Measurements from ENCODE around the gene STXBP1. TPM values are rescaled to one million over a fixed set of nuclear protein-coding genes. Genes with fewer than 3 reads are reported as not detected.

Gene STXBP1
- total RNA-seq, 1 experiment from 2014 or later = 26.3 TPM

GRCh38 chr9:127693143-127693542 is 81.1 kb downstream of the STXBP1 start:
- DNase-seq (ENCODE audit: low read depth) = no peak

- DNase-seq (ENCODE audit: low read depth) = no peak
Measured at GRCh38 chr9:127693697-127694096, 81.6 kb downstream of the STXBP1 start.

GRCh38 chr9:127694890-127695720 is 83.0 kb downstream of the STXBP1 start:
- DNase-seq (ENCODE audit: low read depth) = no peak

DNA sequence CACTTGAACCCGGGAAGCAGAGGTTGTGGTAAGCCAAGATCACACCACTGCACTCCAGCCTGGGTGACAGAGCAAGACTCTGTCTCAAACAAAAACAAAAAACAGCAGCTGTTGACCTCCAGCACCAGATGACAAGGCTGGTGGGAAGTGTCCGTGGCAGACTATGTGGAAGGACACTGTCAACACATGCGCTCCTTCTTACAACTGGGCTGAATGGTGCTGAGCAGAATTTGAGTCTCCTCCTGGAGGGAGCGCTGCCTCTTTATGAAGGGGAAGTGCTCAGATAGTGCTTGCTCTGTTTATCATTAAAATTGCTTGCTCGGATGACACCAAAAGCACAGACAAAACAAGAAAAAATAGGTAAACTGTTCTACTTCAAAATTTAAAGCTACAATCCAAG is 85.5 kb downstream of the STXBP1 start:
- DNase-seq (ENCODE audit: low read depth) = no peak

DNA sequence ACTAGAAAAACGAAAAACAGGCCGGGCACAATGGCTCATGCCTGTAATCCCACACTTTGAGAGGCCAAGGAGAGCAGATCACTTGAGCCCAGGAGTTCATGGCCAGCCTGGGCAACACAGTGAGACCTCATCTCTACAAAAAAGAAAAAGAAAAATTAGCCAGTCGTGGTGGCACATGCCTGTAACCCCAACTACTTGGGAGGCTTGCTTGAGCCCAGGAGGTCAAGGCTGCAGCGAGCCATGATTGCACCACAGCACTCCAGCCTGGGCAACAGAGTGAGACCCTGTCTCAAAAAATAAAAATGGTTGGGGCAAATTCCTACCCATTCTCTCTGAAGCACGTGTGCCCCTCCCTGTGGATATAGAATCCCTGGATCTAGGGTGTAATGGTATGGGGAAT is 86.3 kb downstream of the STXBP1 start:
- no peak for DNase-seq (ENCODE audit: low read depth)

GRCh38 chr9:127698985-127699670 is 87.1 kb downstream of the STXBP1 start:
- DNase-seq (ENCODE audit: low read depth) = peak; percentile 87

GRCh38 chr9:127700140-127700539 is 88.1 kb downstream of the STXBP1 start:
- DNase-seq (ENCODE audit: low read depth) = no peak

DNA sequence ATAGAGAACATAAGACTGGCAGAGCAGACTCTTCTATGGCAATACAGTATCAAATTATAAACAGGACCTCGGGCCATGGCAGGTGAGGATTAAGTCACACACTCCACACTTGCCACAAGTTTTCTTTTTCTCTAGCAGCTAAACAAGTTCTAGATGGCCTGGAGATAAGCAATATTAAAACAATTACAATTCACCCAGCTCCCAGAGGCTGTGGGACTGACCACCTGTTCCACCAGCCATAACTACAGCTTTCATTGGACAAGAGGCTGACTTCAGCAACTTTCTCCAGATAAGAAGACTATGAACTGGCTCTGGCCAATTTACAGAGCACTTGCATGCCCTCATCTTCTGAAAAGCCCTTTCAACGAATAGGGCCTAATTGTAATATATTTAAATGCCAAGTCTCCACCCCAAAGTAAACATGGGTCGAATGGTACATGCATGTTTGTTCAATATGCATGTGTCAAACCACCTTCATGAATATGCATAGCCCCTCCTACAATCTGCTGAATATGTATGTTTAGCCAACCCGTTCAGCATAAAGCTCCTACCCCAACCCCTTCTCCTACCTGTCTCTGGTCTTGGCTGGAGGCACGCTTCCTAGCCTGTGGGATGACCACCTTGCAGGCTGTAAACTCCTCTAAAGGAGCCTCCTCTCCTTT is 88.6 kb downstream of the STXBP1 start:
- DNase-seq (ENCODE audit: low read depth) = no peak

GRCh38 chr9:127703289-127703946 is 91.3 kb downstream of the STXBP1 start:
- DNase-seq (ENCODE audit: low read depth) = no peak

- DNase-seq (ENCODE audit: low read depth) = no peak
Measured at GRCh38 chr9:127705577-127706379, 93.7 kb downstream of the STXBP1 start.

DNA sequence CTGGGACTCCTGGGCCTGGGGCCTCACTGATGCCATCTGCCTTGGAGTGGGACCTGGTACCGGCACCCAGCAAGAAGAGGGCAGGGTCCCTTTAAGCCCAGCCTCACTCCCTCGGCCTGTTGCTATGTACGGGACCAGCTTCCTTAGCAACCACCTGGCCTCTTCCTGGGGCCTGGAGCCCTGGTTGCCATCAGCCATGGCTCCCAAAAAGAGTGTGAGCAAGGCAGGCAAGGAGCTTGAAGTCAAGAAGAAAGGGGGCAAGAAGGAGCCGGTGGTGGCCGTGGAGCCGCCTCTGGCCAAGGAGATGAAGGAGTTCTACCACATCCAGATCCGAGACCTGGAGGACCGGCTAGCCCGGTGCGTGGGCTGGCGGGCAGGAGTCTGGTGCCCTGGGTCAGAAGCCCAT is 94.8 kb downstream of the STXBP1 start, which contains the start of gene CFAP157:
Gene CFAP157 (plus strand): TSS at position 153 of the 406 bp plus-strand sequence. CDS start 44 bp downstream, at position 197.
- no peak for DNase-seq (ENCODE audit: low read depth)

DNA sequence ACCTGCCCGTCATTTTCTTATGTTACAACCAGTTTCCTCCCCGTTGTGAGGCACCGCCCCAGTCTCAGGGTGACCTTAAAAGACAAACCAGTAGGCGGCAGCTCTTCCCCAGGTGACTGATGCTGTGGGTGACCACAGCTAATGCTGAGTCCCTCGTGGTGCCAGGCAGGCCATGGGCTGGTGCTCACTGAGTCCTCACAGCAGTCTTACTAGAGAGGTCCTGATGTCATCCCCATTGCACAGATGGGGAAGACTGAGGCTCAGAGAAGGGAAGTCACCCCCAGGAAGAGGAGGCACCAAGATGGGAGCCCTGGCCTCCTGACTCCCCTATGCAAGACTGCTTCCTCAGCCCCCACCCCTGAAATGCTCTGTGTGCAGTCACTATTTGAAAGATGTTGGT is 95.7 kb downstream of the STXBP1 start:
- DNase-seq (ENCODE audit: low read depth) = no peak

- DNase-seq (ENCODE audit: low read depth) = no peak
Measured at GRCh38 chr9:127708952-127709587, 97.0 kb downstream of the STXBP1 start.

- no peak for DNase-seq (ENCODE audit: low read depth)
Measured at GRCh38 chr9:127710204-127710783, 98.2 kb downstream of the STXBP1 start.

- DNase-seq (ENCODE audit: low read depth) = no peak
Measured at GRCh38 chr9:127711226-127711701, 99.2 kb downstream of the STXBP1 start.

DNA sequence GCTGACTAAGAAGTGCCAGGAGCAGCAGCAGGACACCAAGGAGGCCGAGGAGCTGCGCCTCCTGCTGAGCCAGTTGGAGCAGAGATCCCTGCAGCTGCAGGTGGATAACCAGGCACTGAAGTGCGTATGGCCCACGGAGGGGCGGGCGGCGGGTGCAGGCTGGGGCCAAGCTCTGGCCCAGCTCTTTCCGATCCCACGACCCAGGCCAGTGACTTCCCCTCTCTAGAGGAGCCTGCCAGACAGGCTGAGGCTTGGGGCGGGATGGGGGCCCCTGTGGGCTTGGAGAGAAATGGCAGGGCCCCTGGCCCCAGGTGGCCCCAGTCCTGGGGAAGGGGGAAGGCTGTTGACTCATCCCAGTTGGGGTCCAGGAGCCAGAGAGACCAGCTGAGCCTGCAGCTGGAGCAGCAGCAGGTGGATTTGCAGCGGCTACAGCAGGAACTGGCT is 99.8 kb downstream of the STXBP1 start:
- DNase-seq (ENCODE audit: low read depth) = no peak

- no peak for DNase-seq (ENCODE audit: low read depth)
Measured at GRCh38 chr9:127712371-127712770, 100.3 kb downstream of the STXBP1 start.

GRCh38 chr9:127712867-127713266 is 100.8 kb downstream of the STXBP1 start:
- DNase-seq (ENCODE audit: low read depth) = no peak

DNA sequence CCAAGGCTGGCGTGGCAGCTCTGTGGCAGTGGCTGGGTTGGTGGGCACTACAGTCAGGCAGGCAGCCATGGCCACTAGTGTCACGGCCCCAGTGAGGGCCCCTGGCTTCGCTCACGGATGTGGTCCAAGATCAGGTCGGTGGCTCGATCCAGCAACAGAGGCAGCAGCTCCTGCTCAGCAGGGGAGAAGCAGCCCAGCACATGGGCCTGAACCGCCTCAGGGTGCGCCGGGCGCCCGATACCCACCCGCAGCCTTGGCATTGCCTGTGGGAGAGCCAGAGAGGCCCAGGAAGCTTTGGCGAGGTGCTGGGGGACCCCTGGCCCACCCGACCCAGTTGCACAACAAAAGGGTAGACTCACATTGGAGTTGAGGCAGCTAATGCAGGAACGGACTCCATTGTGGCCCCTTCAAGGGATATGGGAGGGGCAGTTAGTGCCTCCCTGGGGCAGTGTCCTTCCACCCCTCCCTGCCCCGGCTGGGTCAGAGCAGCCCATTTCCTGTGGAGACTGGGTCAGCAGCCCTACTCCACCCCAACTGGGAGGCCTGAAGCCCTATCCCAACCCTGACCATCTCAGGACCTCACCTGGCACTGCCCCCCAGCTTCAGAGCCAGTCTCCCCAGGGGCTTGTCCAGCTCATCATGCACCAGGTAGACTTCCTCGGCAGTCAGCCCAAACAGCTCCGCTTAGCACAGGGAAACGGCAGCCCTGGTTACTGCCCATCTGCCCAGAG is 102.1 kb downstream of the STXBP1 start:
- DNase-seq (ENCODE audit: low read depth) = no peak

Measured in Daoy (cell line).